ENCODE measurements around the gene SLC35E1. TPM values are rescaled to one million over a fixed set of nuclear protein-coding genes. Genes with fewer than 3 reads are reported as not detected.

Gene SLC35E1
- total and polyA plus RNA-seq, 12 donors, result 20.1 to 49.8 (median 37.3) TPM

DNA sequence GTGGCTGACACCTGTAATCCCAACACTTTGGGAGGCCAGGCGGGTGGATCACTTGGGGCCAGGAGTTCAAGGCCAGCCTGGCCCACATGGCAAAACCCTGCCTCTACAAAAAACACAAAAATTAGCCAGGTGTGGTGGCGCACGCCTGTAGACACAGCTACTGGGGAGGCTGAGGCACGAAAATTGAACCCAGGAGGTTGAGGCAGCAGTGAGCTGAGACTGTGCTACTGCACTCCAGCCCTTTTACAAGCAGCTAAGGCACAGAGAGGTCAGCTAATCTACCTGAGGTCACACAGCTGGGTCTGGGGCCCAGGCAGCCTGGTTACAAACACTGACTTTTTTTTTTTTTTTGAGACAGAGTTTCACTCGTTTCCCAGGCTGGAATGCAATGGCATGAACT is 28.6 kb upstream of the SLC35E1 start:
- no peak overlapping the region for H3K27ac ChIP-seq
- H3K4me1 ChIP-seq (replicated peaks in 1 of 2), result peaks cover 15 to 35% of the 10 kb centered on the region in 2 donors
- no peak for DNase-seq
- intact Hi-C loops (cut with DNase I), result no loop called here
- 79 to 93% (median 88%) methylated on average over 4 to 5 of the region's 5 CpGs for WGBS, 4 donors
- no peaks in the 10 kb centered on the region for H3K9me3 ChIP-seq (replicated peaks in 1 of 3)
- H3K36me3 ChIP-seq (replicated peaks in 1 of 2), result no peaks in the 10 kb centered on the region
- H3K4me3 ChIP-seq, result no peak overlapping the region
- H3K27me3 ChIP-seq, result no peaks in the 10 kb centered on the region
- TF ChIP-seq POLR2A (IDR thresholded peaks at IDR 0.05), result no peak
- TF ChIP-seq, protein P1, sequence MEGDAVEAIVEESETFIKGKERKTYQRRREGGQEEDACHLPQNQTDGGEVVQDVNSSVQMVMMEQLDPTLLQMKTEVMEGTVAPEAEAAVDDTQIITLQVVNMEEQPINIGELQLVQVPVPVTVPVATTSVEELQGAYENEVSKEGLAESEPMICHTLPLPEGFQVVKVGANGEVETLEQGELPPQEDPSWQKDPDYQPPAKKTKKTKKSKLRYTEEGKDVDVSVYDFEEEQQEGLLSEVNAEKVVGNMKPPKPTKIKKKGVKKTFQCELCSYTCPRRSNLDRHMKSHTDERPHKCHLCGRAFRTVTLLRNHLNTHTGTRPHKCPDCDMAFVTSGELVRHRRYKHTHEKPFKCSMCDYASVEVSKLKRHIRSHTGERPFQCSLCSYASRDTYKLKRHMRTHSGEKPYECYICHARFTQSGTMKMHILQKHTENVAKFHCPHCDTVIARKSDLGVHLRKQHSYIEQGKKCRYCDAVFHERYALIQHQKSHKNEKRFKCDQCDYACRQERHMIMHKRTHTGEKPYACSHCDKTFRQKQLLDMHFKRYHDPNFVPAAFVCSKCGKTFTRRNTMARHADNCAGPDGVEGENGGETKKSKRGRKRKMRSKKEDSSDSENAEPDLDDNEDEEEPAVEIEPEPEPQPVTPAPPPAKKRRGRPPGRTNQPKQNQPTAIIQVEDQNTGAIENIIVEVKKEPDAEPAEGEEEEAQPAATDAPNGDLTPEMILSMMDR (IDR thresholded peaks at IDR 0.05), result no peak

DNA sequence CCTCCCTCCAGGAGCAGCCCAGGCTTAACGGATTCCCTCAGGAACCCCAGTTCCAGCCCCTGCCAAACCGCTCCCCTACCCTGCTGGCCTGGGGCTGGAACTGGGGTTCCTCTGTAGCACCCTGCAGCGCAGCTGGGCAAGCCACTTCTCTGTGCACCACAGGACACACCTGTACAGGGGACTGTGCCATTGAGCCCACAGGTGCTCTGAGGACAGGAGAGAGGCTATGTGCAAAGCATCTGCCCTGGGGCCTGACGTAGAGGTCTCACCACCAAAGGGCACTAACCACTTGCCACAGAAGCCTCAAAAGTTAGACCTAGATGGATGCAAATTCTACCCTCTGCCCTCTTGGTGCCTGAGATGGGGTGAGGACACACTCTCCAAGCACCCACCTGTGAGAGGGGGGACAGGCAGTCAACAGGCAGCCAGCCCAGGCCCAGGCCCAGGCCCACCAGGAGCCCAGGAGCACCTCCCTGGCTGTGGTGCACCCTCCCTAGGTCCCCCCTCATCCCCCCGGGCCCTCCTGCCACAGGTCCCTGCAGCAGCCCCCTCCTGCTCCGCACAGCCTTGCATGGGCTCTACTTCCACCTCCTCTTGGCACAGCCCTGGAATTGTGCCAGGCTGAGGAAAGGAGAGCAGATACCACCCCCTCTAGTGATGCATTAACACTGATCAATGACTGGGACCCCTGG is 27.6 kb upstream of the SLC35E1 start:
- intact Hi-C loops (cut with DNase I), result no loop called here
- Histone ChIP-seq H3K4me1 (replicated peaks in 1 of 2) (peaks cover 15 to 36% of the 10 kb centered on the region in 2 donors), H3K4me3 (no peak overlapping the region), H3K27me3 (no peaks in the 10 kb centered on the region), H3K27ac (no peak overlapping the region), H3K9me3 (replicated peaks in 1 of 3) (no peaks in the 10 kb centered on the region), H3K36me3 (replicated peaks in 1 of 2) (no peaks in the 10 kb centered on the region)
- no peak for DNase-seq
- TF ChIP-seq POLR2A (IDR thresholded peaks at IDR 0.05), result no peak
- TF ChIP-seq, protein P1 (IDR thresholded peaks at IDR 0.05), result no peak
- 79 to 100% (median 96%) methylated on average over 3 to 6 of the region's 6 CpGs for WGBS, 4 donors

DNA sequence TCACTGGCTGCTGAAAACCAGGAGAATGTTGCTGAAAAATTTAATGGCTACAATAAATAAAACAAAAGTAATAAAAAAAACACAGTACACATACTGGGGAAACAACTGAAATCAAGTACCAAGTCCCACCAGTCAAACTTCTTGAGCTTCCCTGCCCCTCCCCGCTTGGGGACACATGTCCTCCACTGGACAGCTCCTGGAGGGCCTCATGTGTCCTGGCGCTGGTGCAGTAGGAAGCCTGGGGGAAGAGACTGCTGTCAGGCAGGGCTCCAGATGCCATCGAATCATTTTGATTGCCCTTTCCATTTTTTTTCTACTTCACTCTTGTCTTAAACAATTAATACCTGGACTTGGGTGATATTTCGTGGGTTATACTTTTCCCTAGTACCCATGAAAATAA is 26.6 kb upstream of the SLC35E1 start:
- H3K36me3 ChIP-seq (replicated peaks in 1 of 2), result no peaks in the 10 kb centered on the region
- TF ChIP-seq, protein P1 (IDR thresholded peaks at IDR 0.05), result no peak
- intact Hi-C loops (cut with DNase I), result no loop called here
- 56 to 64% (median 61%) methylated on average over 4 of the region's 4 CpGs for WGBS, 4 donors
- no peaks in the 10 kb centered on the region for H3K9me3 ChIP-seq (replicated peaks in 1 of 3)
- no peak for DNase-seq
- H3K4me1 ChIP-seq (replicated peaks in 1 of 2), result peaks cover 15 to 42% of the 10 kb centered on the region in 2 donors
- no peaks in the 10 kb centered on the region for H3K27me3 ChIP-seq
- no peak overlapping the region for H3K27ac ChIP-seq
- H3K4me3 ChIP-seq, result no peak overlapping the region

DNA sequence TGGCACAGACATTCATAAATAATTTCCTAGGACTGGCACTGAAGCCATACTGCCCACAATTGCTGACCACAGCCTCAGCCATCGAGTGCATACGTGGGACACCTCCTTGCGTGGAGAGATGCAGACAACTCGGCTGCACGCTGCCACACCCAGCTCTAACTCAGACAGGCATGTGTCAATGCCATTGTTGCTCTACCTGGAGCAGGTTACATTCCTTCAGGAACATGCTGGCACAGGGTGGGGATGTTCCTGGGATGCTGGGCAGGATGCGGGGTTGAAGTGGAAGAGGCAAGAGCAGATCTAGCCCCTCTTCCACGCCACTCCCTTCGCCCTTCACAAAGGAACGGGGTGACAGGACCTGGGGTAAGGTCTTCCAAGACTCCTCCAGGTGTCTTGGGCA is 24.2 kb upstream of the SLC35E1 start:
- H3K27ac ChIP-seq, result no peak overlapping the region
- no peaks in the 10 kb centered on the region for H3K9me3 ChIP-seq (replicated peaks in 1 of 3)
- 94 to 97% (median 95%) methylated on average over 8 to 9 of the region's 9 CpGs for WGBS, 4 donors
- no peak overlapping the region for H3K4me3 ChIP-seq
- H3K4me1 ChIP-seq (replicated peaks in 1 of 2), result peaks cover 19 to 51% of the 10 kb centered on the region in 2 donors
- intact Hi-C loops (cut with DNase I), result no loop called here
- DNase-seq, result no peak
- no peak for TF ChIP-seq POLR2A (IDR thresholded peaks at IDR 0.05)
- TF ChIP-seq, protein P1 (IDR thresholded peaks at IDR 0.05), result no peak
- no peaks in the 10 kb centered on the region for H3K36me3 ChIP-seq (replicated peaks in 1 of 2)
- no peaks in the 10 kb centered on the region for H3K27me3 ChIP-seq

Measured in adrenal gland (tissue), 12 donors.